Glomerular visceral epithelial cell (primary cell): ENCODE measurements around the gene TBC1D3.
"Not testable (repeated sequence)": the region's sequence is repeated elsewhere in the genome, so short reads cannot be mapped to it uniquely, and the experiment has no call there.

Experiments used
- DNase-seq: peaks from one replicate; pipeline ENCODE4 v3.0.0-alpha.2; 2016; ENCODE audit errors: extremely low spot score

TBC1D3 gene

DNA sequence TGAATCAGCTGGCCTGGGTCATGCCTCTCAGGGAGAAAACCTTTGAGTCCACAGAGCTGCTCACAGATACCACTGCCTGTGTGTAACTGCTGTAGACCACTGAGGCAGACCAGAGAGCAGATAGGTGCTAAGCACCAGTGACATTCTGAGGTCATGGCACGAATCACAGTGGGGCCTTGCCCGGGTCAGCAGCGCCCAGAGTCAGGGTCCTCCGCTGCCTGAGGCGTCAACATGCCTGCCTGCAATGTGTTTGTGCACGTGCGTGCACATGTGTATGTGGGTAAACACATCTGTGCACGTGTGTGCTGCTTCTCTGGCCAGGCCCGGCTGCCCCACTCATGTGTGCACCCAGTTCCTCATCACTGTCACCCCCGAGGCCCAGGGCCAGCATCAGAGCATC is at the start of gene TBC1D3:
Gene TBC1D3, minus strand, starts transcription at position 101 of the 400 bp plus-strand sequence. CDS start 1,526 bp downstream, outside the sequence.
- DNase-seq, result not testable (repeated sequence)

DNA sequence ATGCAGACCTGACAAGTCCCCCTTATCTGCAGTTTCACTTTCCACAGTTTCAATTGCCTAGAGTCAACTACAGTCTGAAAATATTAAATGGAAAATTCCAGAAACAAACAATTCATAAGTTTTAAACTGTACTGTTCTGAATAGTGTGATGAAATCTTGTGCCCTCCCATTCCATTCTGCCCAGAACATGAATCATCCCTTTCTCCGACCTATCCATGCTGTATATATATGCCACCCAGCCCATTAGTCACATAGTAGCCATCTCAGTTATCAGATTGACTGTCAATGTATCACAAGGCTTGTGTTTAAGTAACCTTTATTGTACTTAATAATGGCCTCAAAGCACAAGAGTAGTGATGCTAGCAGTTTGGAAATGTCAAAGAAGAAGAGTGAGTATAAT is 40.4 kb upstream of the TBC1D3 start:
- DNase-seq, result not testable (repeated sequence)

DNA sequence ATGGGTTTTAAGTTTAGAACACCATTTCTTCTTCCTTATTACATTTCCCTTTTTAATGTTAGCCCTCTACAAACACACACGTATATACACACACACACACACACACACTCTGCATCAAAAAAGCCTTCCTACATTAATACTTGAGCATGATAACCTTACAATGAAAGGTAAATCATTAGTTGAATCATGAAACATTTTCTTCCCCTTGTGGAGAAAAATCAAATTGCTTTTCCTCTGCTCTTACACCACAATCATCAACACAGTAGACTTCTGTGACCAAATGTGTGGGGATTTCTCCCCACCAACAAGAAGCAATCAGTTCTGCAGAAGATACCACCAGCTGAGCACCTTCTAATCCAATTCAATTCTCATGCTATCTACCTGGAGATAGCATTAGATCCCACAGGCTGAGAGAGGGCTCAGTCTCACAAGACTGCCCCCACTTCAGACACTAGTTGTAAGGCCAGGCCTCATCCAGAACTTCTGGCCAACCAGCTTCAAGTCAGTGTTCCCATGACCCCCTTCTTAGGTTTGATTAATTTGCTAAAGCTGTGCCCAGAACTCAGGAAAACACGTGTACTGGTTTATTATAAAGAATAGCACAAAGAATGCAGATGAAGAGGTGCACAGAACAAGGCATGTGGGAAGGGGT is 33.6 kb upstream of the TBC1D3 start:
- DNase-seq, result not testable (repeated sequence)

DNA sequence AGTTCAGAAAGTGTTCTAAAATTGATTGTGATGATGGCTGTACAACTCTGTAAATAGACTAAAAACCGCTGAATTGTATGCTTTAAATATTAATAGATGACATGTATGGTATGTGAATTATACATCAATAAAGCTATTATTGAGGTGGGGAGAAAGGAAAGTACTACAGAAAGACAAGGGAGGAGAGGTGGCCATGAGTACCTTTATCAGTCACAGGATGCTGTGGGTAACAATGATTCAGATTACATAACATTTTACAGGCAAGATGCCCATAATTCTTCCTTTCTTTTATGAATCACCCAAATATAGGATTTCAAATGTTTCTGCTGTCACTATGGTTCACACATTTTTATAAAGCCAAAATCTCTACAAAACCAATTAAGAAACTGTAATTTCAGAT is 28.5 kb upstream of the TBC1D3 start:
- DNase-seq, result not testable (repeated sequence)

DNA sequence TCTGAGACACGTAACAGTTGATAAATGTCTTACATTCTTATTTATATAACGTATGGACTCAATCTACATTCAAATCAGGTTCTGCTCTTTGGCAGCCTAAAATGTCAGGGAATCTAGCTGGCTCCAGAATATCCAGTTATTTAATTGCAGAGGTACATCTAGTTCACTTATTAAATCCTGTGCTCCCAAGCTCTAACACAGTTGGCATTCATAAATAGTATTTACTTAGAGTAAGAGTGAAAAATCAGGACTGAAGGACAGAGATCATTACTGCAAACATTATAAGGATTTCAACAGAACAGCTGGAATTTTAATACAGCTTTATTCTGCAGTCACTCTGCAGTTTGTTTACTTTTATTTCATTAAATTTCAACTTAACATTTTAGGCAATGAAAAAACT is 7.9 kb upstream of the TBC1D3 start:
- not testable (repeated sequence) for DNase-seq

DNA sequence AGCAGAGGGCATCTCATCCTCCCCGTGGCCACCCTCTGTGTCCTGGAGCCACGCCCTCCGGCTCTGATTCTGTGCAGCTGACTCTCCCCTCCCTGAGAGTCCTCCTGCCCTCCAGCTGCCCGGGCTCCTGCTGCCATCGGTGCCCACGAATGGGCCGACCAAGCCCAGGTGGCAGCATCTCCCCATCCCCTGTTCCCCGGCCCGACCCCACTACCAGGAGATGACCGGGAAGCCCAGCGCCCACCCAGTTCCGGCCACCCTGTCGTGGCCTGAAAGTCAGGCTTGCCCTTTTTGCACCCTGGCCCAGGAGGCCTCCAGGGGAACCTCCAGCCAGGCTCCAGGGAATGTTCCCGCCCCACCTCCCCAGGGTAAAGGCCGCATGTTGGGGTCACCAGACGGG is 57.5 kb downstream of the TBC1D3 start:
- DNase-seq, result not testable (repeated sequence)
